ENCODE measurements around the gene GPD1L.

DNA sequence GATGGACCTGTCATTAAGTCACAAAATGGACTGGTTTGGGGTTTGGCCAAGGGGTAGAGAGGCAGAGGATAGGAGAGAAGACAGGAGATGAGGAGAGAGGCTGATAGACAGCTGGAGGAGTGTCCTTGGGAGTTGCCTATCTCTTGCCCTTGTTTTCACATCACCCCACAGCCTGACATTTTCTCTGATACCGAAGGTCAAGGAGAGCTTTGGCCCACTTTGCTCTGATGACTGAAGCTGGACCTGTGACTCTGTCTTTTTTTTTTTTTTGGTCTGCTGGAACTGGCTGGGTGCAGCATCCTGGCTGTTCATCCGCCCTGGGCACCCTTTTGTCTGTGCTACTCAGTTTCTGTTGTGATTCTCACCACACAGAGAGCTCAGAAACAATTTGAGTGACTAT lies 5.1 kb downstream of the GPD1L start:
- TF ChIP-seq, protein P1, sequence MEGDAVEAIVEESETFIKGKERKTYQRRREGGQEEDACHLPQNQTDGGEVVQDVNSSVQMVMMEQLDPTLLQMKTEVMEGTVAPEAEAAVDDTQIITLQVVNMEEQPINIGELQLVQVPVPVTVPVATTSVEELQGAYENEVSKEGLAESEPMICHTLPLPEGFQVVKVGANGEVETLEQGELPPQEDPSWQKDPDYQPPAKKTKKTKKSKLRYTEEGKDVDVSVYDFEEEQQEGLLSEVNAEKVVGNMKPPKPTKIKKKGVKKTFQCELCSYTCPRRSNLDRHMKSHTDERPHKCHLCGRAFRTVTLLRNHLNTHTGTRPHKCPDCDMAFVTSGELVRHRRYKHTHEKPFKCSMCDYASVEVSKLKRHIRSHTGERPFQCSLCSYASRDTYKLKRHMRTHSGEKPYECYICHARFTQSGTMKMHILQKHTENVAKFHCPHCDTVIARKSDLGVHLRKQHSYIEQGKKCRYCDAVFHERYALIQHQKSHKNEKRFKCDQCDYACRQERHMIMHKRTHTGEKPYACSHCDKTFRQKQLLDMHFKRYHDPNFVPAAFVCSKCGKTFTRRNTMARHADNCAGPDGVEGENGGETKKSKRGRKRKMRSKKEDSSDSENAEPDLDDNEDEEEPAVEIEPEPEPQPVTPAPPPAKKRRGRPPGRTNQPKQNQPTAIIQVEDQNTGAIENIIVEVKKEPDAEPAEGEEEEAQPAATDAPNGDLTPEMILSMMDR (IDR thresholded peaks at IDR 0.05; ENCODE audit: low read length), result no peak
- no peak for TF ChIP-seq EZH2 (IDR thresholded peaks at IDR 0.05; ENCODE audit: borderline replicate concordance, low read length)

All from OCI-LY1 (cell line).